Fibroblast of skin of scalp (primary cell): ENCODE measurements around the gene RIC8B.

Source experiments
- DNase-seq: peaks from one replicate; pipeline ENCODE4 v3.0.0-alpha.2; 2013

RIC8B gene

DNA sequence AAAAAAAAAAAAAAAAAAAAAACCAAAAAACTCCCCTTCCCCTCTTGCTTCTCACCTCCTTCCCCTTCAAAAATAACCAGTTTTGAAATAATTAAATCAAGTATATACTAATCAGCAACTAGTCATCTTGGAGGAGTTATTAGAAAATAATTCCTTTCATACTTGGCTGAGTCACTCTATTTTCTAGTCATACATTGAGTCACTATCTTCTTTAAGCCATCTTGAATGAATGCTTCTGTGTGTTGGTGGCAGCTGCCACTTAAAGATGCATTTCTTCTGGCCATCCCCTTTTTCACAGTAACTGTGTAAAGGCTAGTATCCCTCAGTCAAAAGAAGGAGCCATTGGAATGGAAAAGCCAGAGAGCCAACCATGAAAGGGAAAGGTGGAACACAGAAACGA is 97.0 kb downstream of the RIC8B start:
- peak; percentile 54 for DNase-seq

- no peak for DNase-seq
Observed at GRCh38 chr12:106873983-106874382, 99.5 kb downstream of the RIC8B start.

DNA sequence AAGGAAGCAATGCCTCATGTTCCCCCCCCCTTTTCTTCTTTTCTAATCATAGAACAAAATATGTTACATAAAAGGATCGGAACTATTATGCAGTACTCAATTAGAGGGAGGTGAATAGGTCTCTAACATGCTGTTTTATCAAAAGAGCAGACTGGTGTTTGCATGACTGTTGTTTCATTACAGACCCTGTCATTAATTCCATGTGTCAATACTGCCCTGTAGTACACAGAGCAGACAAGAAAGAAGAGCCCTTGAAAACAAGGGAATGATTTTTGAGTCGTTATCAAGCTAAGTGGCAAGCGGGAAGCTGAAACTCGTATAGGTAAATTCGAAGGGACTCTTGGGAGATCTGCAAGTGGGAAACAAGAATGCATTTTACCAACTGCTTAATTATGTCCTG is 104.3 kb downstream of the RIC8B start:
- DNase-seq: no peak

DNA sequence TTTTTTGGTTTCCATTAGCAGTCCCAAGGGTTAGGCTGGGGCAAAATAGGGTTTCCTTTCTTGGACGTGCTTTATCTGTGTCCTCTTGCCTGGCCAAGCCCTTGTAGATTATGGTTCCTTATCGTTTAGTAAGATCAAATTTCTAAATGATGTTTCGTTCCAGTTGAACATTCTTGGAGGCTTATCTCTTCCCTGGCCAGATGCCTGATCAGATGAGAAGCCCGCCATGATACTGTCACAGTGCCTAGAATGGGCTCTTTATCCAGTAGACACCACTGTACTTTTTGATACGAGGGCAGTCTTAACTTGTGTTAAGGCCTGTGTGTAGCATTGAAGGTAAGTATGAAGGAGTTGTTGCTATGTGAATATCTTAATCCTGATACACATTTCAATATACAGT is 105.1 kb downstream of the RIC8B start:
- no peak for DNase-seq

- DNase-seq: peak; percentile 44
Observed at GRCh38 chr12:106883426-106883825, 108.9 kb downstream of the RIC8B start.

GRCh38 chr12:106885026-106885425 is 110.5 kb downstream of the RIC8B start:
- no peak for DNase-seq

DNA sequence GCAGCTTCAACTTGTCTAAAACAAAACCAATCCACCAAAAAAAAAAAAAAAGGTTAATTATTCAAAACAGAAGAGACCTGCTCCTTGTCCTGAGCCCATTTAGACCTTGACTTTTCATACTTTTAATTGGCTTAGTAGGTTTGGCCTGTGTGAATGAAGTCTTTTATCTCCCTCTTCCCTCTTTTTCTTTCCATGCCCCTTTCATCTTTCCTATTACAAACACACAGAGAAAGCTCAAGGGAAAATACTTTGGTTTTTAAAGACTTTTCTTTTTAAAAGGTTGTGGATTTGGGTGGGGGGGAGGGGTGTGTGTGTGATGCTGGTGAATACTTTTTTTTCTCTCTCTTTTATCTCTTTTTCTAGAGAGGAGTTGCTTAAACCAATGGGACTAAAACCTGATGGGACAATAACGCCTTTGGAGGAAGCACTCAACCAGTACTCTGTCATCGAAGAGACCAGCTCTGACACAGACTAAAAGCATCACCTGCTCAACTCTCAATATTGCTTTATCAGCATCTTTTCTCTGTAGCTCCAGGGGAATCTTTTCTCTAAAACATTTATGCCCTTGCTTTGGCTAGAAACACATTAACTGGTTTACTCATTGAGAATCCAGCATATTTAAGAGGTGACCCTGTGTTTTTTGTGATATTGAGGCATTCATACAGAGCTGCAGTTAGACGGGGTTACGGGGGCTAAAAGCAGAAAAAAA is 111.2 kb downstream of the RIC8B start:
- no peak for DNase-seq

- DNase-seq: no peak
Observed at GRCh38 chr12:106886932-106887331, 112.5 kb downstream of the RIC8B start.

GRCh38 chr12:106888348-106888970 is 114.0 kb downstream of the RIC8B start:
- DNase-seq: no peak

DNA sequence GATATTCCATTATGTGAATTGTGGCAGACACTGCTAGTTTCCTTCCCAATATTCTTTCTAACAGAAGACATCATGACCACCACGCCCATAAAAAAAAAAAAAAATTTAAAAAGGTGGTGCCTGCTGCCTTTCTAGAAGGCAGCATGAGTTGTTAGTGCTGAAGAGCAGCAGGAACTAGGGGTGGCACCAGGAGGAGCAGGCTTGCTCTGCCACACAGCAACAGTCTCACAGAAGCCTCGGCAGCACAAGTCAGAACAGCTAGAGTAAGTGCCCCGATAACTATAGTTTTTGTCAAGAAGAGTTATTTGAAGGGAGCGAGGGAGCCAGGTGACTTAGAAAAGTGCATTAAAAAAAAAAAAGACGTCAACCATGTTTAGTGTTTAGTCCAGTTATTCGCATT is 114.8 kb downstream of the RIC8B start:
- no peak for DNase-seq

GRCh38 chr12:106889950-106890626 is 115.6 kb downstream of the RIC8B start:
- DNase-seq: no peak

DNA sequence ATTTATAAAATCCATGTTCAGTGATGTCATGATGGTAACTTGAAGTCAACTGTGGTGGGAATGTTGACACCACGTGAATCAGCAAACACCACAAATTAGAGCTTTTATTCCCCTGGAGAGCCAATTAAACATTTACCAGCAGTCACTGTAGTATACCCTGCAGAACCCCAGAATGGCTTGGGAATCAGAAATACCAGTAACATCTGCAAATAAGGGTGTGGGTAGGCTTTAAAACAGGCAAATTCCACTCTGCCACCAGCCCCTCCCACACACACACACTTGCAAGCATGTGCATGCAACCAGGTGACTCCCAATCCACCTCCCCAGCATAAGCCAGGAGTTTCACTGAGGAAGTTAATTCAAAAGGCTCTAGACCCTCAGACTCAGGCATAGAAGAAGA is 117.6 kb downstream of the RIC8B start:
- no peak for DNase-seq

GRCh38 chr12:106893451-106893850 is 119.0 kb downstream of the RIC8B start:
- DNase-seq: no peak

DNA sequence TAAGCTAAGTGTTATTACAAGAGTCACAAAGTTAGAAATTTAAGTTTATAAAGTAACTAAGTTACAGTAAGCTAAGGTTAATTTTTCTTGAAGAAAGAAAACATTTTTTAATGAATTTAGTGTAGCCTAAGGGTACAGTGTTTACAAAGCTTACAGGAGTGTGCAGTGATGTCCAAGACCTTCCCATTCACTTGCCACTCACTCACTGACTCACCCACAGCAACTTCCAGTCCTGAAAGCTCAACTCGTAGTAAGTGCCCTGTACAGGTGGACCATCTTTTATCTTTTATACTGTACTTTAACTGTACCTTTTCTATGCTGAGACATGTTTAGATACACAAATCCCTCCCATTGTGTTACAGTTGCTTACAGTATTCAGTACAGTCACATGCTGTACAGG is 120.3 kb downstream of the RIC8B start:
- no peak for DNase-seq

GRCh38 chr12:106896603-106897002 is 122.1 kb downstream of the RIC8B start:
- no peak for DNase-seq

DNA sequence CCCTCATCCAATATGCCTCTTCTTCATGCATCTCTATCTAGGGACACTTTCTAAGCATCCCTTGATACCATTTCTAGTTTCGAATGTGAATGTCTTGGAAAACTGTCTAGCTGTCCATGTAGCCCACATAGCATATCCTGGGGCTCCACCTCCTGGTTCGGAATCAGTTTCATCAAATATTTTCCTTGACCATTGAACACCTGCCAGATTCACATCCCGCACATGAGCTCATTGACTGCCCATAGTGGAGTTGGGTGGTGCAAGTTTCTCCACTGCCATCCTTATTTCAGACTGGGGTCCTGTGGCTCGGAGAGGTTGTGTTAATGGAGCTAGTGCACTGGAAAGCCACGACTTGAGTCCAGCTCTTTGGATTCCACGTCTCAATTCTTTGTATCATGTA is 122.6 kb downstream of the RIC8B start:
- DNase-seq: peak; percentile 23

DNA sequence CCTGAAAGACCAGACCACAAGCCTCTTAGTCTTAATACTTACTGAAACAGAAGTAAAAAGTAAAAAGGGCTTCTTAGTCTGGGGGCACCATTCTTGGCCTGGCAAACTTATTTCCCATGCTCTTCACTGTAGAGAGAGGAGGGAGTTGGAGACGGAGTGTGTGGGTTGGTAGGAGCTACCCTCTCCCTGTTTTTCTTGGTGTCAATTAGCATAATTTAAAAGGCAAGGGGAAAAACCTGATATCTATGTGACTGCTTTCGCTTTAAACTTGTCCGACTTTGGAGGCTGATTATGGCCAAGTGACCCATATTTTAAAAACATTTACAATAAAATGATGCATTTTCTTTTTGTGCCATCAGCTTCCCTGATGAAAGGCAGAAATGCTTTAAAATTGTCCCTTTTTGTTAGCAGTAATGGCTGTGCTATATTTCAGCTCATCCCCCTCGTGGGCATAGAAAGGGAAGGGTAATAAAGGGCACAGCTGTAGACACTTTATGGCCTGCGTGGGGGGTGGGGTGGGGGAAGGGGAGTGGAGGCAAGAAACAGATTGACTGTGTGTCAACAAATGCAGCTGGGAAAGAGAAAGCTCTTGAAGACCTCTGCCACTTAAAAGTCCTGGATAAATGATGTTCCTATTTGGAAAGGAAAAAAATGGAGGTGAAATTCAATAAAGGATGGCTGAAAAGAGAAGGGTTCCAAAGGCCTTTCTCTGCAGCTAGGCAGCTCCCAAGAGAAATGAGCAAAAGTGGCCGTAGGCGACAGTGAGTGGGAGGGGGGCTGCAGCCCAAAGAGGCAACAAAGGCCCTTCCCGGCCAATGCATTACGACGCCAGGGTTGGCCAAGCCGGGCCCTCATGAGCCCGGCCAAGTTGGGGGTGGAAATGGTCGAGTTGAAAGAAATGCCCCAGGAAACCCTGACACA is 123.8 kb downstream of the RIC8B start:
- DNase-seq: no peak

DNA sequence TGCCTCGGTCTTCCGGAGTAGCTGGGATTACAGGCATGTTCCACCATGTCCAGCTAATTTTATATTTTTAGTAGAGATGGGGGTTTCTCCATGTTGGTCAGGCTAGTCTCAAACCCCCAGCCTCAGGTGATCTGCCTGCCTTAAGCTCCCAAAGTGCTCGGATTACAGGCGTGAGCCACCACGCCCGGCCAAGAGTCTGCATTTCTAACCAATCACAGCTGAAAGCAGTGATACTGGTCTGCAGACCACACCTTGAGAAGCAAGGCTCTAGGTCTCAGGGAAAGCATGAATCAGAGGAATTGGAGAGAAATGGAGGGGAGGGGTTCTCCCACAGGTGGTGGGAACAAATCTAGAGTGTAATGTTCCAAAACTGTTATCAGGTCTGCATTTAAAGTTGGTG is 126.1 kb downstream of the RIC8B start:
- DNase-seq: no peak

- DNase-seq: no peak
Observed at GRCh38 chr12:106901276-106901675, 126.8 kb downstream of the RIC8B start.

DNA sequence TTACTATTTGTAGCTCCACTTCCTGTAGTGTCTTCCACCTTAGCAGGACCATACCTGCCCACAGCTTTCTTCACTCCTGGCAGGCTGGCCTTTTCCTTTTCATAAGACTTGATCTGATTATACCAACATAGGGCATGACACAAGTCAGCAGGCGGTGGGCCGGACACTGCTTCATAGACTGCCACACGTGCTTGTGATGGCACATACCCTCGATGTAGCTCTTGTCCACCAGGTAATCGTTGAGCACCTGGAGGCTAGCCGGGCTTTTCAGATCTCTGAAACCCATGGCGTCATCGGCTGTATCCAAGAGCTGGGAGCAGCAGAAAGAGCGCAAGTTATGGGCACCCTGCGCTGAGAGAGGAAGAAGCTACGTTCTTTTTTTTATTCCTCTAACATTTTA is 127.6 kb downstream of the RIC8B start:
- no peak for DNase-seq

GRCh38 chr12:106903241-106903945 is 128.9 kb downstream of the RIC8B start:
- DNase-seq: peak; percentile 41

- no peak for DNase-seq
Observed at GRCh38 chr12:106906715-106907114, 132.2 kb downstream of the RIC8B start.
